Peyer's patch (tissue), 4 donors: ENCODE data around the gene RBMXL2.

Experiments
- CTCF ChIP-seq, 6 experiments: fragments of 450-650 bp in 4 of 6; fragments of 200-600 bp in 2 of 6; sonication (generic) in 1 of 6; IDR thresholded peaks; one replicate each; pipeline ENCODE4 v1.5.1; 2017 to 2019; ENCODE audit warnings: antibody characterized with exemption in 6 of 6, mild to moderate bottlenecking in 3 of 6, moderate library complexity in 1 of 6
- POLR2A ChIP-seq, 2 donors: fragments of 450-650 bp; IDR thresholded peaks; one replicate each; pipeline ENCODE4 v1.5.1; 2017; ENCODE audit warnings: antibody characterized with exemption in 2 of 2, mild to moderate bottlenecking in 2 of 2, moderate library complexity in 2 of 2

GRCh38 chr11:7050191-7050590 is 38.6 kb upstream of the RBMXL2 start:
- TF ChIP-seq POLR2A (IDR thresholded peaks at IDR 0.05) = no peak
- no peak for TF ChIP-seq CTCF (IDR thresholded peaks at IDR 0.05)
